Large intestine (tissue), 12 donors: ENCODE measurements around the gene RCL1. TPM values are rescaled to one million over a fixed set of nuclear protein-coding genes. Genes with fewer than 3 reads are reported as not detected.
"Not testable (repeated sequence)": the region's sequence is repeated elsewhere in the genome, so short reads cannot be mapped to it uniquely, and the experiment has no call there.

Experiments
- DNase-seq, 2 donors: peaks; one replicate each; pipeline versions ENCODE4 v3.0.0 to v3.0.0-alpha.2; 2013
- H3K27ac ChIP-seq: one replicate; pipeline ENCODE4 v1.5.1; 2013; ENCODE audit warnings: low read length
- H3K27me3 ChIP-seq: 2 replicates; pipeline ENCODE4 v1.6.1; 2013; ENCODE audit warnings: low read length; ENCODE audit not compliant: control insufficient read depth, insufficient read depth
- H3K36me3 ChIP-seq: 2 replicates; pipeline ENCODE4 v1.6.1; 2013; ENCODE audit warnings: low read length; ENCODE audit not compliant: control insufficient read depth, insufficient read depth
- H3K4me1 ChIP-seq: one replicate; pipeline ENCODE4 v1.6.1; 2013; ENCODE audit warnings: low read length; ENCODE audit not compliant: control insufficient read depth, insufficient read depth
- H3K4me3 ChIP-seq: one replicate; pipeline ENCODE4 v1.5.1; 2013; ENCODE audit warnings: low read length
- H3K9me3 ChIP-seq: one replicate; pipeline ENCODE4 v1.6.1; 2013; ENCODE audit warnings: mild to moderate bottlenecking, low read depth, low read length, moderate library complexity; ENCODE audit not compliant: control insufficient read depth
- WGBS: methylation state at CpG from one replicate; pipeline ENCODE4 v1.1.5; 2013; ENCODE audit warnings: low lambda C conversion rate; ENCODE audit not compliant: insufficient coverage; 5-methylcytosine and 5-hydroxymethylcytosine counted together
- long read RNA-seq, 11 donors: transcript quantifications; one replicate each; lab custom pipeline, GENCODE V29; 2026
- polyA plus RNA-seq: library from polyadenylated mRNA; unstranded; fragments of 120-200 nt; gene quantifications from one replicate; pipeline ENCODE4 v1.2.1, GENCODE V29; 2013

The RCL1 gene, protein sequence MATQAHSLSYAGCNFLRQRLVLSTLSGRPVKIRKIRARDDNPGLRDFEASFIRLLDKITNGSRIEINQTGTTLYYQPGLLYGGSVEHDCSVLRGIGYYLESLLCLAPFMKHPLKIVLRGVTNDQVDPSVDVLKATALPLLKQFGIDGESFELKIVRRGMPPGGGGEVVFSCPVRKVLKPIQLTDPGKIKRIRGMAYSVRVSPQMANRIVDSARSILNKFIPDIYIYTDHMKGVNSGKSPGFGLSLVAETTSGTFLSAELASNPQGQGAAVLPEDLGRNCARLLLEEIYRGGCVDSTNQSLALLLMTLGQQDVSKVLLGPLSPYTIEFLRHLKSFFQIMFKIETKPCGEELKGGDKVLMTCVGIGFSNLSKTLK
- 12.1 TPM for polyA plus RNA-seq
- long read RNA-seq, donor 1, partial matches to known transcripts, result 0 of 2 reads
- long read RNA-seq, donor 1, other reads (novel, unspliced or antisense), result 0 of 2 reads
- long read RNA-seq, donor 2, partial matches to known transcripts, result 395 of 399 reads
- long read RNA-seq, donor 2, other reads (novel, unspliced or antisense), result 0 of 399 reads
- long read RNA-seq, donor 3, result 0 reads
- long read RNA-seq, donor 4, result 0 reads
- long read RNA-seq, donor 5, partial matches to known transcripts, result 0 of 1 reads
- long read RNA-seq, donor 5, other reads (novel, unspliced or antisense), result 0 of 1 reads
- long read RNA-seq, donor 6, transcript RCL1-204 (9 exons, 2,134 nt), result major isoform, 7 of 7 reads
- long read RNA-seq, donor 6, partial matches to known transcripts, result 0 of 7 reads
- long read RNA-seq, donor 6, other reads (novel, unspliced or antisense), result 0 of 7 reads
- long read RNA-seq, donor 7, partial matches to known transcripts, result 0 of 2 reads
- long read RNA-seq, donor 7, other reads (novel, unspliced or antisense), result 0 of 2 reads
- long read RNA-seq, donor 8, partial matches to known transcripts, result 0 of 2 reads
- long read RNA-seq, donor 8, other reads (novel, unspliced or antisense), result 0 of 2 reads
- long read RNA-seq, donor 9, partial matches to known transcripts, result 0 of 3 reads
- long read RNA-seq, donor 9, other reads (novel, unspliced or antisense), result 0 of 3 reads
- long read RNA-seq, donor 10, partial matches to known transcripts, result 0 of 3 reads
- long read RNA-seq, donor 10, other reads (novel, unspliced or antisense), result 0 of 3 reads
- long read RNA-seq, donor 11, transcript RCL1-204 (9 exons, 2,134 nt), result major isoform, 5 of 5 reads
- long read RNA-seq, donor 11, partial matches to known transcripts, result 0 of 5 reads
- long read RNA-seq, donor 11, other reads (novel, unspliced or antisense), result 0 of 5 reads

DNA sequence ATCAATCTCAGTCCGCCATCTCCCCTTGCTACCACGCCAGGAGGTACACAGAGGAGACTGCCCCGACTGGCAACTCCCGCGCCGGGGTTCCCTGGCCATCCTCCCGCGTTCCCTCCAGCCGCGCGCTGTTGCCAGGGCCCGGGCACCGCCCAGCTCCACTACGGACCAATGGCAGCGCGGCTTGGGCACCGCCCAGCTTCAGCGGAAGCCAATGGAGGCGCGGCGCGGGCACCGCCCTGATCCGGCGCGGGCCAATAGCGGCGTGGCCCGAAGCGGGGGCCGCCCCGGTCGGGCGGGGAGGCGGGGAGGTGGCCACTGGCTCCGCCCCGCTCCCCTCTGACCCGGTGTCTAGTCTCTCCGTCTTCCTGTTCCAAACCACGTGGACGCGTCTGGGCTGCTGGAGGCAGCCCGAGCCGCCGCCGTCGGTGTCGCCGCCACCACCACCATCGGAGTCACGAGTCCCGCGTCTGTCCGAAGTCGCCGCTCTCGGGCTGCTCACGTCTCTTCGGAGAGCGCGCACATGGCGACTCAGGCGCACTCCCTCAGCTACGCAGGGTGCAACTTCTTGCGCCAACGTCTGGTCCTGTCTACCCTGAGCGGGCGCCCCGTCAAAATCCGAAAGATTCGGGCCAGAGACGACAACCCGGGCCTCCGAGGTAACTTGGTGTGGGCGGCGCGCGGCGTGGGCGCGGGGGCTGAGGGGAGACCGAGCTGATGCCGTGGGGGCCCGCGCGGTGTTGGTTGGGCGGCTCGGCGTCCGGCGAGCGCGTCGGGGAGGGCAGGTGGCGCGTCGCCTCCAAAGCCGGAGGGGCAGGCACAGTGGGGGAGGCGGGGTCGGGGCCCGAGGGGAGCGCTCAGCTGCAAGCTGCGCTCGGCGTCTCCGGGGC lies at the start of gene RCL1:
TSS of gene RCL1 (plus strand) at position 373 of the 887 bp plus-strand sequence. CDS start at position 521, 148 bp downstream.
- Histone ChIP-seq H3K9me3 (no peaks in the 10 kb centered on the region), H3K27ac (peak within 1 kb of the TSS; percentile 83), H3K4me1 (peaks cover 3% of the 10 kb centered on the region), H3K36me3 (no peaks in the 10 kb centered on the region), H3K27me3 (no peaks in the 10 kb centered on the region), H3K4me3 (peak within 1 kb of the TSS; percentile 95)
- WGBS, result no CpG with 5 or more reads among the region's 106 CpGs
- DNase-seq, result peak; percentile 95 to 98

DNA sequence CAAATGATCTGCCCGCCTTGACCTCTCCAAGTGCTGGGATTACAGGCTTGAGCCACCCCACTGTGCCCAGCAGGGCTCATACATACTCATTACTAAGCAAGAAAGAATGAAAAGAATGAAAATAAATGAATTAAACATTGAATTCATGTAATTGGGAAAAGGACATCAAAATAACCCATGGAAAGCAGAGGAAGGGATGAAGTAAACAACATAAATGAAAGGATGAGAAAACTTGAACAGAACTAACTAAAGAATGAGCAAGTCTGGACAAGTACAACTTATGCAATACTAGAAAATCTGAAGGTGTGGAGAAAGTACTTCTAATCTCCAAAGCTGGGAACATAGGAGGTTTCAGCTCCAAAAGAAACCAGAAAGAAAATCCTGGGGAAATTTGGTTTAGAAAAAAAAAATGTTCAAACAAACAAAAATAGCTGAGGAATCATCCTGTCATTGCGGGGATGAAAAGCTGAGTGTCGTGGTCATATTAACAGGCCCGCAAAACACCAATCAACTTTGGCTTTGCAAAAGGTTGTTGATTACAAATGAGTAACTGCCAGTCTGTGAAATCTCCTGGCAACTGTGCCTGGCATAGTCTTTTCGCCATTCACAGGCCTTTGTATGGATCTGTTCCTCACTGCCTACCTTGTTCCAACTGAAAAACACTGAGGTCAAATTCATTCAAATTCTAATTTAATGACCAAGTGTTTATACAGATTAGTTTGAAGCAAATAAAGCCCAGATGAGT lies 49.4 kb upstream of the RCL1 start:
- H3K36me3 ChIP-seq, result no peaks in the 10 kb centered on the region
- WGBS, result 100% methylated on average over 1 of the region's 5 CpGs

DNA sequence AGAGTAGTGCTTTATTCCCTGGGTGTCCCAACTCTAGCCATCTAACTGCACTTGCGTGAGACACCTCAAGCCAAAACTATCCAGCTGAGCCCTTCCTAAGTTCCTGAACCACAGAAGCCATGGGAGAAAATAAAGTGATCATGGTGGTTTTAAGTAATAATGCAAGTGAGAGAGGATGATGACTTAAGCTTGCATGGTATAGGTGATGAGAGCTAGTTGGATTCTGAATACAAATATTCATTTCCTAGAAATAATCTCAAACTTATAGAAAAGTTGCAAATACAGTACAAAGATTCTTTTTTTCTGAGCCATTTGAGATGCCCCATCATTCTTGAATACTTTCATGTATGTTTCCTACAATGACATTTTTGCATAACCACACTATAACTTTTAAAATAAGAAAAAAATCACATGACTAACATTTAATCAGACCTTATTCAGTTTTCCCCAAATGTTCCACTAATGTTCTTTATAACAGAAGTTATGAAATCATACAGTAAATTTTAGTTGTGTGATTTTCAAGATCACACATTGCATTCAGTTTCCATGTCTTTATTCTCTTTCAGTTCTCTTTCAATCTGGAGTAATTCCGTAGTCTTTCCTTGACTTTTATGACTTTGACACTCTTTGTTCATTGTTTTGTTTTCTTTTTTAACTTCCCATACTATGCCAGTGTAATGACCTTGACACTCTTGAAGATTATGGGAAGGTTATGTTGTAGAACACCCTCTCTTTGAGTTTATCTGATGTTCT lies 46.3 kb upstream of the RCL1 start:
- Histone ChIP-seq H3K9me3 (no peaks in the 10 kb centered on the region), H3K4me1 (no peaks in the 10 kb centered on the region), H3K27me3 (no peaks in the 10 kb centered on the region), H3K27ac (no peak overlapping the region), H3K36me3 (no peaks in the 10 kb centered on the region), H3K4me3 (no peak overlapping the region)
- no peak for DNase-seq
- 91% methylated on average over 1 of the region's 2 CpGs for WGBS

More for the DNA sequence above, 49.4 kb upstream of the RCL1 start:
- H3K27ac ChIP-seq, result no peak overlapping the region
- H3K4me1 ChIP-seq, result peaks cover 3% of the 10 kb centered on the region
- no peak overlapping the region for H3K4me3 ChIP-seq
- no peak for DNase-seq
- H3K27me3 ChIP-seq, result no peaks in the 10 kb centered on the region
- no peaks in the 10 kb centered on the region for H3K9me3 ChIP-seq

DNA sequence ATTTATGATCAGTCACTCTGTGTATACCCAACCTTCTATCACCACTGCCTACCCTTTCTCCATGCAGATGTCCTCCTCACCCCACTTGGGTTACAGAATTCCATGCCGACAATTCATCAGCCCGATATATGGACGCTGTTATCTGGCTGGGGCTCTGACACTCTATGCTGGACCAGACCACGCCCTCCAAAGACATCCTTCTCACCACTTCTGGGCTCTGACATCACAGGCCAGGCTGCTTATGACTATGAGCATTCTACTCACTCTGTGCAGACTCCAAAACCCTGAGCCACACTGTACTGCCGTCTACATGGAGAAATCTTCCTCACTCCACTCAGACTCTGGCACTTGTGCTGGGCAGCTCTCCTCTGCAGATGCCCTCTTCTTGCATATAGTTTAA lies 44.1 kb upstream of the RCL1 start:
- H3K27me3 ChIP-seq, result no peaks in the 10 kb centered on the region
- no CpG with 5 or more reads among the region's 5 CpGs for WGBS
- H3K4me3 ChIP-seq, result no peak overlapping the region
- H3K9me3 ChIP-seq, result no peaks in the 10 kb centered on the region
- H3K27ac ChIP-seq, result no peak overlapping the region
- no peaks in the 10 kb centered on the region for H3K4me1 ChIP-seq
- no peak for DNase-seq
- no peaks in the 10 kb centered on the region for H3K36me3 ChIP-seq

DNA sequence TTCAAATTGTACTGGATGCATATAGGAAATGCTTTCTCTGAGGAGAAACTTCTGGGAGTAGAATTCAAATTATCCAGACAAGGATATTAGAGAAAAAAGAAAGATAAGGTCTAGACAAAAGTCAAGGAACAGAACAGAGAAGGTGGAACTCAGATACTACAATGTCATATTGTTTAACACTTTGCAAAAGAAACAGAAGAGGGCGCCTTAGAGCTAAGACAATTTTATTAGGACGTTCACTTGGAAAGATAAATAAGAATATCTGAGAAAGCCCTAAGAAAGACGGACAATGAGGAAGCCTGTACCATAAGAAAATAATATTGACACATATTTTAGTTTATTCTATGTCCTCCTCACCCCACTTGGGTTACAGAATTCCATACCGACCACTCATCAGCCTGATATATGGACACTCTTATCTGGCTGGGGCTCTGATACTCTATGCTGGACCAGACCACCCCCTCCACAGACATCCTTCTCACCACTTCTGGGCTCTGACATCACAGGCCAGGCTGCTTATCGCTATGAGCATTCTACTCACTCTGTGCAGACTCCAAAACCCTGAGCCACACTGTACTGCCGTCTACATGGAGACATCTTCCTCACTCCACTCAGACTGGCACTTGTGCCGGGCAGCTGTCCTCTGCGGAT lies 42.6 kb upstream of the RCL1 start:
- Histone ChIP-seq H3K36me3 (no peaks in the 10 kb centered on the region), H3K4me1 (no peaks in the 10 kb centered on the region), H3K27ac (no peak overlapping the region), H3K4me3 (no peak overlapping the region), H3K27me3 (no peaks in the 10 kb centered on the region), H3K9me3 (no peaks in the 10 kb centered on the region)
- WGBS, result 80% methylated on average over 1 of the region's 8 CpGs
- peak in 1 of 2 donors; percentile 20 for DNase-seq

DNA sequence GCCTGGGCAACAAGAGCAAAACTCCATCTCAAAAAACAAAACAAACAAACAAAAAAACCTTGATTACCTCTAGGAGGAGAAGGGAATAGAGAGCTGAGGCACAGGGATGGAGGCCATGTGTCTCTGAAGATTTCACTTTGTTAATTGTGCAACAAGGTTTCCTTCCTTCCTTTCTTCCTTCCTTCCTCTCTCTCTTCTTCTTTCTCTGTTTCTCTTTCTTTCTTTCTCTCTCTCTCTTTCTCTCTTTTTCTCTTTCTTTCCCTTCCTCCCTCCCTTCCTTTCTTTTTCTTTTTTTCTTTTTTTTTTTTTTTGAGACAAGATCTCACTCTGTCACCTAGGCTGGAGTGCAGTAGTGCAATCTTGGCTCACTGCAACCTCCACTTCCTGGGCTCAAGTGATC lies 38.2 kb upstream of the RCL1 start:
- H3K36me3 ChIP-seq, H3K27me3 ChIP-seq, DNase-seq, H3K4me1 ChIP-seq, H3K4me3 ChIP-seq, H3K27ac ChIP-seq, H3K9me3 ChIP-seq: not testable (repeated sequence)

DNA sequence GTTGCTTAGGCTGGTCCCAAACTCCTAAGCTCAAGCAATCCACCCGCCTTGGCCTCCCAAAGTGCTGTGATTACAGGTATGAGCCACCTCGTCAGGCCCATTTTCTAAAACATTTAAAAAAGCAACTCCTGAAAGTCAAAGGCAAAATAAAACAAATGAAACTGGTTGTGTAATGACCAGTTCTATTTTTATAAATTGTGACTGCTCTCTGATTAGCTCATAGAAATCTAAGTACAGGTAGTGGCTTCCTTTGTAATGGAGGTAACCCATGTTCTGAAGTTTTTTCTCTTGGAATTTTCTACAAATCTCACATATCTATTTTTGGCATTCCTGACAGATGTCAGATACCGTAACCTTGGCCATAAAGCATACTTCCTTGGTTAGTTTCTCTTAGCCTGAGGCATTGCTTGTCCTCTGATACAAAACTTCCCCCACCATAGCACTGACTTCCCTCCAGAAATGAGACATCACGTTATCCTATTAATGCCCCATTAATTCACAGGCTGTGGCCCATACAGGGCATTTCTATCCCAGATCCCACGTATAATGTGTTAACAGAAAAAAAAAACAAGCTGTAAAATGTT lies 37.6 kb upstream of the RCL1 start:
- Histone ChIP-seq H3K27me3 (no peaks in the 10 kb centered on the region), H3K9me3 (peaks cover 2% of the 10 kb centered on the region), H3K4me3 (no peak overlapping the region), H3K27ac (no peak overlapping the region), H3K36me3 (no peaks in the 10 kb centered on the region), H3K4me1 (no peaks in the 10 kb centered on the region)
- WGBS, result 100% methylated on average over 1 of the region's 5 CpGs
- no peak for DNase-seq

DNA sequence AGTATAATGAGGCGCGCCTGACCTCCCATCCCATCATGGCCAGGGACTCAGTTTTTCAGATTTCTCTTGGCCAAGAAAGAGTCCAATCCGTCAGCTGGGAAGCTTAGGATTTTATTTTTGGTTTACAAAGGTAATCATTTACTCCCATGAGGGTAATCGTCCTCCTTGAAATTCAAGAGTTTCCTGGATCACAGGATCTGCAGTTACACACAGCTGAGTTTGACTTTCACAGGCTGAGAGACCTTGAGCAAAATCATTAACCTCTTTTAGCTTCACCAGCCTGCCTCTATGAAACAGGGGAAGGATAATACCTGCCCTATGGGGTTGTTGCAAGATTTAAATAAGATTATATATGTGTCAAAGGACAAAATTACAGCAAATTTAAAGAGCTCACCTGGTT lies 36.3 kb upstream of the RCL1 start:
- no peaks in the 10 kb centered on the region for H3K36me3 ChIP-seq
- WGBS, result 53% methylated on average over 3 of the region's 4 CpGs
- peaks cover 2% of the 10 kb centered on the region for H3K9me3 ChIP-seq
- DNase-seq, result no peak
- H3K4me3 ChIP-seq, result no peak overlapping the region
- no peaks in the 10 kb centered on the region for H3K27me3 ChIP-seq
- no peak overlapping the region for H3K27ac ChIP-seq
- no peaks in the 10 kb centered on the region for H3K4me1 ChIP-seq
